ENCODE results near the gene SPDYC.
"Not testable (repeated sequence)": the region's sequence is repeated elsewhere in the genome, so short reads cannot be mapped to it uniquely, and the experiment has no call there.

SPDYC gene

DNA sequence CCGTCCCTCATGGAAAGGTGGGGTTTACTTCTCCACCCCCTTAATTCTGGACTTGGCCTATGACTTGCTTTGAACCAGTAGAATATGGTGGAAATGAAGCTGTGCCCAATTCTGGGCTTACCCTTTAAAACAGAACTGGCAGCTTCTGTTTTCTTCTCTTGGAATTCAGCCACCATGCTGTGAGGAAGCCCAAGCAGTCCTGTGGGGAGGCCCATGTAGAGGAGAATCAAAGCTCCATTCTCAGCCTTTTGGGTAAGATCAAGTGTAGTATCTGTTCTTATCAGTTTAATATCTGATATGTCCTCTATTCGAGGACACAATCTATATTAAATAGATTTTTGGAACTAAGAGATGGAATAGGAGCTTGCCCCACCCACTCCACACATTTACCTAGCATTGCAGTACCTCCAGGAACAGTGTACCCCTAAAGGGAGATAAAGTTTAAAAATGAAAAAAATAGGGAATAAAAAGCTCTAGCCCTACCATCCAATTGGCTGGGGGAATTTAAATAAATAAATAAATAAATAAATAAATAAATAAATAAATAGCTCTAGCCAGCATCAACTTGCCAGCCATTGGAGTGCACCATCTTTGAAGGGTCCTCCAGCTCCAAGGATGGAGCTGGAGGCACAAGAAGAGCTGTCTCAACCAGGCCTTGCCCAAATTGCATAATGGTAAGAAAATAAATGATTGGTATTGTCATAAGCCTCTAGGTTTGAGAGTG is 22.5 kb upstream of the SPDYC start:
- Histone ChIP-seq H3K4me2 (ENCODE audit: low read length) (no peak overlapping the region), H3K4me3 (ENCODE audit: low read depth, low read length, poor library complexity, severe bottlenecking) (no peak overlapping the region), H4K20me1 (ENCODE audit: insufficient read depth, low read length) (no peaks in the 10 kb centered on the region), H3K9me3 (ENCODE audit: low read length) (peaks cover 10% of the 10 kb centered on the region), H3K27ac (ENCODE audit: low read depth, low read length, poor library complexity, severe bottlenecking) (no peak overlapping the region), H2AFZ (ENCODE audit: low read length) (no peak overlapping the region), H3K79me2 (ENCODE audit: insufficient read depth, low read length) (no peaks in the 10 kb centered on the region), H3F3A (ENCODE audit: insufficient read depth, low read length) (no peaks in the 10 kb centered on the region), H3K4me1 (ENCODE audit: insufficient read depth, low read length, severe bottlenecking) (peaks cover 19% of the 10 kb centered on the region), H3K27me3 (ENCODE audit: insufficient read depth, low read length) (peaks cover 5% of the 10 kb centered on the region; the same call in 1 of the 2 replicates), H3K36me3 (ENCODE audit: insufficient read depth, low read length) (0 out of 2 replicates have a peak, but pooled peaks cover 4% of the 10 kb centered on the region), H3K9me2 (ENCODE audit: low read depth, low read length) (no peaks in the 10 kb centered on the region), H3K9ac (ENCODE audit: low read length) (no peak overlapping the region)
- TF ChIP-seq, protein P1, sequence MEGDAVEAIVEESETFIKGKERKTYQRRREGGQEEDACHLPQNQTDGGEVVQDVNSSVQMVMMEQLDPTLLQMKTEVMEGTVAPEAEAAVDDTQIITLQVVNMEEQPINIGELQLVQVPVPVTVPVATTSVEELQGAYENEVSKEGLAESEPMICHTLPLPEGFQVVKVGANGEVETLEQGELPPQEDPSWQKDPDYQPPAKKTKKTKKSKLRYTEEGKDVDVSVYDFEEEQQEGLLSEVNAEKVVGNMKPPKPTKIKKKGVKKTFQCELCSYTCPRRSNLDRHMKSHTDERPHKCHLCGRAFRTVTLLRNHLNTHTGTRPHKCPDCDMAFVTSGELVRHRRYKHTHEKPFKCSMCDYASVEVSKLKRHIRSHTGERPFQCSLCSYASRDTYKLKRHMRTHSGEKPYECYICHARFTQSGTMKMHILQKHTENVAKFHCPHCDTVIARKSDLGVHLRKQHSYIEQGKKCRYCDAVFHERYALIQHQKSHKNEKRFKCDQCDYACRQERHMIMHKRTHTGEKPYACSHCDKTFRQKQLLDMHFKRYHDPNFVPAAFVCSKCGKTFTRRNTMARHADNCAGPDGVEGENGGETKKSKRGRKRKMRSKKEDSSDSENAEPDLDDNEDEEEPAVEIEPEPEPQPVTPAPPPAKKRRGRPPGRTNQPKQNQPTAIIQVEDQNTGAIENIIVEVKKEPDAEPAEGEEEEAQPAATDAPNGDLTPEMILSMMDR (IDR thresholded peaks at IDR 0.05; ENCODE audit: low read length): no peak
- TF ChIP-seq EZH2 (IDR thresholded peaks at IDR 0.05; ENCODE audit: borderline replicate concordance, low read length): no peak

DNA sequence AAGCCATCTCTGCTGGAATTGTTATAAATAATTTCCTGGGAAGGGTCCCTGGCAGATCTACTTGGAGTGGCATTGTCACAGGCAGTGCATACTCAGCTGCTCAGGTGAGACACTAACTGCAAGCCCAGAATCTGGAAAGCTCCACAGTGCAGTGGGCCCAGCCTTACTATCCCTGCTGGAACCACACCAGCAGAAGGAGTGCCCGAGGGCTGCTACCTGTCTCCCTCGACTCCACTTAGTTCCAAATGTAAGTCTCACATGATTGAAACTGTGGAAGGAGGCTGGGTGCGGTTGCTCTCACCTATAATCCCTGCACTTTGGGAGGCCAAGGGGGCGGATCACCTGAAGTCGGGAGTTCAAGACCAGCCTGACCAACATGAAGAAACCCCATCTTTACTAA is 21.4 kb upstream of the SPDYC start:
- TF ChIP-seq, protein P1 (IDR thresholded peaks at IDR 0.05; ENCODE audit: low read length): no peak
- TF ChIP-seq EZH2 (IDR thresholded peaks at IDR 0.05; ENCODE audit: borderline replicate concordance, low read length): no peak
- Histone ChIP-seq H3K4me2 (ENCODE audit: low read length) (no peak overlapping the region), H3K79me2 (ENCODE audit: insufficient read depth, low read length) (no peaks in the 10 kb centered on the region), H3K27me3 (ENCODE audit: insufficient read depth, low read length) (peaks cover 5% of the 10 kb centered on the region; the same call in 1 of the 2 replicates), H3K36me3 (ENCODE audit: insufficient read depth, low read length) (0 out of 2 replicates have a peak, but pooled peaks cover 4% of the 10 kb centered on the region), H3K9me2 (ENCODE audit: low read depth, low read length) (no peaks in the 10 kb centered on the region), H4K20me1 (ENCODE audit: insufficient read depth, low read length) (no peaks in the 10 kb centered on the region), H3K27ac (ENCODE audit: low read depth, low read length, poor library complexity, severe bottlenecking) (no peak overlapping the region), H3K4me1 (ENCODE audit: insufficient read depth, low read length, severe bottlenecking) (peaks cover 19% of the 10 kb centered on the region), H3K9me3 (ENCODE audit: low read length) (peaks cover 10% of the 10 kb centered on the region), H2AFZ (ENCODE audit: low read length) (no peak overlapping the region), H3K9ac (ENCODE audit: low read length) (no peak overlapping the region), H3F3A (ENCODE audit: insufficient read depth, low read length) (no peaks in the 10 kb centered on the region), H3K4me3 (ENCODE audit: low read depth, low read length, poor library complexity, severe bottlenecking) (no peak overlapping the region)

DNA sequence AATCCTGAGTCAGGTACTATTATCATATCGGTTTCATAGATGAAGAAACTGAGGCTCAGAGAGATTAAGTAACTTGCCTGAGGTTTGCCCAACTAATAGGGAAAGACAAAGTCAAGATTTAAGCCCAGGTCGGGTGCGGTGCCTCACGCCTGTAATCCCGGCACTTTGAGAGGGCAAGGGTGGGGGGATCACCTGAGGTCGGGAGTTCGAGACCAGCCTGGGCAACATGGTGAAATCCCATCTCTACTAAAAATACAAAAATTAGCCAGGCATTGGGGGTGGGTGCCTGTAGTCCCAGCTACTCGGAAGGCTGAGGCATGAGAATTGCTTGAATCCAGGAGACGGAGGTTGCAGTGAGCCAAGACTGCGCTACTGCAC is 19.9 kb upstream of the SPDYC start:
- not testable (repeated sequence) for H3K79me2 ChIP-seq (ENCODE audit: insufficient read depth, low read length); H3K36me3 ChIP-seq (ENCODE audit: insufficient read depth, low read length); H3K4me2 ChIP-seq (ENCODE audit: low read length); H3K4me3 ChIP-seq (ENCODE audit: low read depth, low read length, poor library complexity, severe bottlenecking); H3K27me3 ChIP-seq (ENCODE audit: insufficient read depth, low read length); H2AFZ ChIP-seq (ENCODE audit: low read length); H4K20me1 ChIP-seq (ENCODE audit: insufficient read depth, low read length); H3K9ac ChIP-seq (ENCODE audit: low read length); H3F3A ChIP-seq (ENCODE audit: insufficient read depth, low read length); H3K27ac ChIP-seq (ENCODE audit: low read depth, low read length, poor library complexity, severe bottlenecking); H3K9me2 ChIP-seq (ENCODE audit: low read depth, low read length)
- peaks cover 10% of the 10 kb centered on the region for H3K9me3 ChIP-seq (ENCODE audit: low read length)
- H3K4me1 ChIP-seq (ENCODE audit: insufficient read depth, low read length, severe bottlenecking): peaks cover 19% of the 10 kb centered on the region

Measured in OCI-LY1 (cell line).